ENCODE results near the gene CBFA2T3. TPM values are rescaled to one million over a fixed set of nuclear protein-coding genes. Genes with fewer than 3 reads are reported as not detected.

Gene CBFA2T3
- polyA plus RNA-seq, 3 donors: 5.3 to 32.2 (median 6.2) TPM

- Mint-ChIP-seq H3K4me1 (peaks cover 15% of the 10 kb centered on the region), H3K4me3 (no peak overlapping the region), H3K36me3 (peaks cover 0 to 4% of the 10 kb centered on the region in 2 donors), H3K27ac (peak overlapping the region in 1 of 7 donors; percentile 73), H3K9me3 (peaks cover 30 to 56% (median 50%) of the 10 kb centered on the region in 7 donors), H3K27me3 (ENCODE audit: low read depth in 3 of 3) (peaks cover 27 to 47% (median 35%) of the 10 kb centered on the region in 3 donors)
- no peaks in the 10 kb centered on the region for H4K20me1 ChIP-seq (ENCODE audit: insufficient read depth, low read length)
- H3K27ac ChIP-seq (ENCODE audit: low read depth in 1 of 2, low read length in 2 of 2): no peak overlapping the region
- no peaks in the 10 kb centered on the region for H3K79me2 ChIP-seq (ENCODE audit: insufficient read depth, low read length)
- no peak overlapping the region for H3K4me2 ChIP-seq (replicated peaks; ENCODE audit: extremely low read depth, low read length, poor library complexity, severe bottlenecking)
- H3K9ac ChIP-seq (ENCODE audit: insufficient read depth, low read length, poor library complexity, severe bottlenecking): no peak overlapping the region
- H3K4me3 ChIP-seq (replicated peaks in 1 of 3; ENCODE audit: low read depth in 2 of 3, low read length in 3 of 3): no peak overlapping the region
- intact Hi-C loops (cut with micrococcal nuclease): no loop called here
- peaks cover 9 to 27% of the 10 kb centered on the region in 2 donors for H3K27me3 ChIP-seq (ENCODE audit: control insufficient read depth in 2 of 2, insufficient read depth in 2 of 2, low read length in 2 of 2)
- peaks cover 47 to 49% of the 10 kb centered on the region in 2 donors for H3K9me3 ChIP-seq (replicated peaks in 1 of 2; ENCODE audit: control insufficient read depth in 1 of 2, insufficient read depth in 1 of 2, low read length in 2 of 2)
- no peak for DNase-seq
- H3K4me1 ChIP-seq (ENCODE audit: control insufficient read depth in 1 of 2, insufficient read depth in 2 of 2, low read length in 2 of 2): peaks cover 0 to 2% of the 10 kb centered on the region in 2 donors
- H3K36me3 ChIP-seq (replicated peaks in 1 of 2; ENCODE audit: control insufficient read depth in 1 of 2, insufficient read depth in 2 of 2, low read length in 2 of 2): no peaks in the 10 kb centered on the region
- 96% methylated on average over 33 of the region's 36 CpGs for WGBS (ENCODE audit: insufficient coverage)
- TF ChIP-seq CTCF (IDR thresholded peaks at IDR 0.05): no peak
- H2AFZ ChIP-seq (ENCODE audit: insufficient read depth, low read depth, low read length, poor library complexity, severe bottlenecking): no peak overlapping the region
Observed at GRCh38 chr16:89000207-89000959, 23.4 kb upstream of the CBFA2T3 start.

DNA sequence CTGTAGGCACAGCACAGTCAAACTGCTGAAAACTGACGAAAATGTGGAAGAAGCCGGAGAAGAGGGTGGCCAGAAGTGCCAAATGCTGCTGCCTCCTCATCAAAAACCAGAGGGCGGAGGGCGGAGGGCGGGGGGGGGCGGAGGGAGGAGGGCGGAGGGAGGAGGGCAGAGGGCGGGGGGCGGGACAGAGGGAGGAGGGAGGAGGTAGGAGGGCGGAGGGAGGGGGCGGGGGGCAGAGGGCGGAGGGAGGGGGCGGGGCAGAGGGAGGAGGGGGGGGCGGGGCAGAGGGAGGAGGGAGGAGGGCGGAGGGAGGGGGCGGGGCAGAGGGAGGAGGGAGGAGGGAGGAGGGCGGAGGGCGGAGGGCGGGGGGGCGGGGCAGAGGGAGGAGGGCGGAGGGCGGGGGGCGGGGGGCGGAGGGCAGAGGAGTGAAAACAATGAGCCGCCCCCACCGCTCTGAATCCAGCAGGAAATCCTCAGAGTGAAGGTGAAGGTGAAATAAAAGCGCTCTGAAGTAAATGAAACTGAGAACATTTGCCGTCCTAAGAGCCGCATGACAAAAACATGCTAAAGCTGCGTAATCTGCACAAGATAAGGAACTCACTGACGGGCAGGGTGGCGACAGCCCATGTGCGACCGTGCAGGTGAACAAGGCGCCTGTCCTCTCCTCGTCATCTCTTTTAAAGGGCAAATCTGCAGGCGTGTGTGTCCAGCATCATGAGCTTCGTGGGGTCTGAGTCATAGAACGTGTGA lies 22.6 kb upstream of the CBFA2T3 start:
- H3K27me3 ChIP-seq (ENCODE audit: control insufficient read depth in 2 of 2, insufficient read depth in 2 of 2, low read length in 2 of 2): peaks cover 9 to 21% of the 10 kb centered on the region in 2 donors
- peaks cover 3 to 5% of the 10 kb centered on the region in 2 donors for H3K4me1 ChIP-seq (ENCODE audit: control insufficient read depth in 1 of 2, insufficient read depth in 2 of 2, low read length in 2 of 2)
- WGBS (ENCODE audit: insufficient coverage): 91% methylated on average over 14 of the region's 39 CpGs
- Mint-ChIP-seq H3K4me1 (peaks cover 17% of the 10 kb centered on the region), H3K4me3 (no peak overlapping the region), H3K27me3 (ENCODE audit: low read depth in 3 of 3) (peaks cover 19 to 40% (median 30%) of the 10 kb centered on the region in 3 donors), H3K36me3 (peaks cover 0 to 2% of the 10 kb centered on the region in 2 donors), H3K27ac (peak overlapping the region in 1 of 7 donors; percentile 73), H3K9me3 (peaks cover 30 to 56% (median 49%) of the 10 kb centered on the region in 7 donors)
- no peaks in the 10 kb centered on the region for H3K36me3 ChIP-seq (replicated peaks in 1 of 2; ENCODE audit: control insufficient read depth in 1 of 2, insufficient read depth in 2 of 2, low read length in 2 of 2)
- no peak overlapping the region for H3K27ac ChIP-seq (ENCODE audit: low read depth in 1 of 2, low read length in 2 of 2)
- H3K79me2 ChIP-seq (ENCODE audit: insufficient read depth, low read length): no peaks in the 10 kb centered on the region
- DNase-seq: no peak
- no peak overlapping the region for H3K4me3 ChIP-seq (replicated peaks in 1 of 3; ENCODE audit: low read depth in 2 of 3, low read length in 3 of 3)
- H3K9me3 ChIP-seq (replicated peaks in 1 of 2; ENCODE audit: control insufficient read depth in 1 of 2, insufficient read depth in 1 of 2, low read length in 2 of 2): peaks cover 42 to 52% of the 10 kb centered on the region in 2 donors
- no peak overlapping the region for H3K4me2 ChIP-seq (replicated peaks; ENCODE audit: extremely low read depth, low read length, poor library complexity, severe bottlenecking)
- H3K9ac ChIP-seq (ENCODE audit: insufficient read depth, low read length, poor library complexity, severe bottlenecking): no peak overlapping the region
- intact Hi-C loops (cut with micrococcal nuclease): loop anchor here in 1 of 2 donors (5.0 kb wide), 1 partner anchor 582 kb away; no protein-coding TSS in a partner anchor
- H2AFZ ChIP-seq (ENCODE audit: insufficient read depth, low read depth, low read length, poor library complexity, severe bottlenecking): no peak overlapping the region
- H4K20me1 ChIP-seq (ENCODE audit: insufficient read depth, low read length): no peaks in the 10 kb centered on the region
- no peak for TF ChIP-seq CTCF (IDR thresholded peaks at IDR 0.05)

Measured in CD14-positive monocyte (primary cell).